HL-60 (cell line): ENCODE results near the gene SDK1.

Experiments used
- GABPA ChIP-seq: IDR thresholded peaks from 2 replicates; pipeline ENCODE4 v1.6.1; 2012; ENCODE audit warnings: low read depth
- POLR2AphosphoS5 ChIP-seq: IDR thresholded peaks from 2 replicates; pipeline ENCODE4 v1.6.1; 2012; ENCODE audit warnings: low read depth
- TF ChIP-seq, protein P1 (sequence below): IDR thresholded peaks from 2 replicates; pipeline ENCODE4 v1.6.1; 2012; ENCODE audit warnings: low read depth; ENCODE audit not compliant: insufficient replicate concordance
- TF ChIP-seq, protein P2 (sequence below): IDR thresholded peaks from one replicate; pipeline ENCODE4 v1.5.1; 2011; ENCODE audit warnings: low read length, control low read depth, inconsistent platforms; ENCODE audit not compliant: insufficient read depth

DNA sequence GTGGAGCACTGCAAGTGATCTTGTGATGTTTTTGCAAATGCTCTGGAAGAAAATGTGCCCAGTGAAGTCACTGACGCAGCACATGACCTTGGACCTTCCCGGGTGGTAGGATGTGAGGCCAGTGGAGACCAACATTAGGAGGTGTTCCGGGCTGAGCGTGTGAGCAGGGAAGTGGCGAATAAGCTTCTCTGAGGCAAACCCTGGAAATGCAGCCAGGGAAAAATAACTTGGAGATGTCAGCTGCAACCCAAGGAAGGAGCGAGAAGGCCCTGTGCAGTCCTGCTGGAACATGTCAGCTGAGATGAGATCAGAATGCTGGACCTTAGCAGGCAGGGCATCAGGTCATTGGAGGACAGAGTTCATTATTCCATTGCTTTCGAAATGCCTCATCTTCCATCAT is 18.6 kb upstream of the SDK1 start:
- TF ChIP-seq, protein P1, sequence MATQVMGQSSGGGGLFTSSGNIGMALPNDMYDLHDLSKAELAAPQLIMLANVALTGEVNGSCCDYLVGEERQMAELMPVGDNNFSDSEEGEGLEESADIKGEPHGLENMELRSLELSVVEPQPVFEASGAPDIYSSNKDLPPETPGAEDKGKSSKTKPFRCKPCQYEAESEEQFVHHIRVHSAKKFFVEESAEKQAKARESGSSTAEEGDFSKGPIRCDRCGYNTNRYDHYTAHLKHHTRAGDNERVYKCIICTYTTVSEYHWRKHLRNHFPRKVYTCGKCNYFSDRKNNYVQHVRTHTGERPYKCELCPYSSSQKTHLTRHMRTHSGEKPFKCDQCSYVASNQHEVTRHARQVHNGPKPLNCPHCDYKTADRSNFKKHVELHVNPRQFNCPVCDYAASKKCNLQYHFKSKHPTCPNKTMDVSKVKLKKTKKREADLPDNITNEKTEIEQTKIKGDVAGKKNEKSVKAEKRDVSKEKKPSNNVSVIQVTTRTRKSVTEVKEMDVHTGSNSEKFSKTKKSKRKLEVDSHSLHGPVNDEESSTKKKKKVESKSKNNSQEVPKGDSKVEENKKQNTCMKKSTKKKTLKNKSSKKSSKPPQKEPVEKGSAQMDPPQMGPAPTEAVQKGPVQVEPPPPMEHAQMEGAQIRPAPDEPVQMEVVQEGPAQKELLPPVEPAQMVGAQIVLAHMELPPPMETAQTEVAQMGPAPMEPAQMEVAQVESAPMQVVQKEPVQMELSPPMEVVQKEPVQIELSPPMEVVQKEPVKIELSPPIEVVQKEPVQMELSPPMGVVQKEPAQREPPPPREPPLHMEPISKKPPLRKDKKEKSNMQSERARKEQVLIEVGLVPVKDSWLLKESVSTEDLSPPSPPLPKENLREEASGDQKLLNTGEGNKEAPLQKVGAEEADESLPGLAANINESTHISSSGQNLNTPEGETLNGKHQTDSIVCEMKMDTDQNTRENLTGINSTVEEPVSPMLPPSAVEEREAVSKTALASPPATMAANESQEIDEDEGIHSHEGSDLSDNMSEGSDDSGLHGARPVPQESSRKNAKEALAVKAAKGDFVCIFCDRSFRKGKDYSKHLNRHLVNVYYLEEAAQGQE: no peak
- TF ChIP-seq, protein P2, sequence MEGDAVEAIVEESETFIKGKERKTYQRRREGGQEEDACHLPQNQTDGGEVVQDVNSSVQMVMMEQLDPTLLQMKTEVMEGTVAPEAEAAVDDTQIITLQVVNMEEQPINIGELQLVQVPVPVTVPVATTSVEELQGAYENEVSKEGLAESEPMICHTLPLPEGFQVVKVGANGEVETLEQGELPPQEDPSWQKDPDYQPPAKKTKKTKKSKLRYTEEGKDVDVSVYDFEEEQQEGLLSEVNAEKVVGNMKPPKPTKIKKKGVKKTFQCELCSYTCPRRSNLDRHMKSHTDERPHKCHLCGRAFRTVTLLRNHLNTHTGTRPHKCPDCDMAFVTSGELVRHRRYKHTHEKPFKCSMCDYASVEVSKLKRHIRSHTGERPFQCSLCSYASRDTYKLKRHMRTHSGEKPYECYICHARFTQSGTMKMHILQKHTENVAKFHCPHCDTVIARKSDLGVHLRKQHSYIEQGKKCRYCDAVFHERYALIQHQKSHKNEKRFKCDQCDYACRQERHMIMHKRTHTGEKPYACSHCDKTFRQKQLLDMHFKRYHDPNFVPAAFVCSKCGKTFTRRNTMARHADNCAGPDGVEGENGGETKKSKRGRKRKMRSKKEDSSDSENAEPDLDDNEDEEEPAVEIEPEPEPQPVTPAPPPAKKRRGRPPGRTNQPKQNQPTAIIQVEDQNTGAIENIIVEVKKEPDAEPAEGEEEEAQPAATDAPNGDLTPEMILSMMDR: no peak
- no peak for TF ChIP-seq POLR2AphosphoS5
- TF ChIP-seq GABPA: no peak
